NCI-H2029 treated with DMSO at 0.1 percent for 48 hours (cell line): ENCODE results near the gene WDR3.

Source experiments
- DNase-seq: peaks from one replicate; lab custom pipeline; 2025; lab: John Stamatoyannopoulos, UW

Gene WDR3

GRCh38 chr1:117952386-117952785 lies 22.8 kb downstream of the WDR3 start:
- no peak for DNase-seq

GRCh38 chr1:117959364-117959763 lies 29.8 kb downstream of the WDR3 start:
- DNase-seq: no peak

GRCh38 chr1:117964290-117965038 lies 34.9 kb downstream of the WDR3 start:
- DNase-seq: no peak

- DNase-seq: peak; percentile 10
Observed at GRCh38 chr1:117967477-117967876, 37.9 kb downstream of the WDR3 start.

- DNase-seq: peak; percentile 51
Observed at GRCh38 chr1:117967881-117968280, 38.3 kb downstream of the WDR3 start.

GRCh38 chr1:117970252-117970651 lies 40.7 kb downstream of the WDR3 start:
- DNase-seq: no peak

GRCh38 chr1:117971777-117972176 lies 42.2 kb downstream of the WDR3 start:
- no peak for DNase-seq

GRCh38 chr1:117976381-117976780 lies 46.8 kb downstream of the WDR3 start:
- no peak for DNase-seq

- no peak for DNase-seq
Observed at GRCh38 chr1:117981455-117982192, 52.1 kb downstream of the WDR3 start.

GRCh38 chr1:117985239-117985638 lies 55.7 kb downstream of the WDR3 start:
- no peak for DNase-seq

- no peak for DNase-seq
Observed at GRCh38 chr1:117985973-117986372, 56.4 kb downstream of the WDR3 start.

GRCh38 chr1:118004312-118004711 lies 74.8 kb downstream of the WDR3 start:
- DNase-seq: no peak

- no peak for DNase-seq
Observed at GRCh38 chr1:118007391-118007790, 77.9 kb downstream of the WDR3 start.

GRCh38 chr1:118008011-118008410 lies 78.5 kb downstream of the WDR3 start:
- DNase-seq: no peak

GRCh38 chr1:118012515-118013124 lies 83.1 kb downstream of the WDR3 start:
- no peak for DNase-seq

GRCh38 chr1:118013336-118013735 lies 83.8 kb downstream of the WDR3 start:
- no peak for DNase-seq

GRCh38 chr1:118013938-118014337 lies 84.4 kb downstream of the WDR3 start:
- no peak for DNase-seq
